A204.1 (cell line): ENCODE data around the gene SETSIP.
"Not testable (repeated sequence)": the region's sequence is repeated elsewhere in the genome, so short reads cannot be mapped to it uniquely, and the experiment has no call there.

Experiments used
- FAIRE-seq: peaks from 2 replicates; lab custom pipeline; 2012; peaks lifted over from hg19 to GRCh38; lab: Jason Lieb, UNC

The SETSIP gene

DNA sequence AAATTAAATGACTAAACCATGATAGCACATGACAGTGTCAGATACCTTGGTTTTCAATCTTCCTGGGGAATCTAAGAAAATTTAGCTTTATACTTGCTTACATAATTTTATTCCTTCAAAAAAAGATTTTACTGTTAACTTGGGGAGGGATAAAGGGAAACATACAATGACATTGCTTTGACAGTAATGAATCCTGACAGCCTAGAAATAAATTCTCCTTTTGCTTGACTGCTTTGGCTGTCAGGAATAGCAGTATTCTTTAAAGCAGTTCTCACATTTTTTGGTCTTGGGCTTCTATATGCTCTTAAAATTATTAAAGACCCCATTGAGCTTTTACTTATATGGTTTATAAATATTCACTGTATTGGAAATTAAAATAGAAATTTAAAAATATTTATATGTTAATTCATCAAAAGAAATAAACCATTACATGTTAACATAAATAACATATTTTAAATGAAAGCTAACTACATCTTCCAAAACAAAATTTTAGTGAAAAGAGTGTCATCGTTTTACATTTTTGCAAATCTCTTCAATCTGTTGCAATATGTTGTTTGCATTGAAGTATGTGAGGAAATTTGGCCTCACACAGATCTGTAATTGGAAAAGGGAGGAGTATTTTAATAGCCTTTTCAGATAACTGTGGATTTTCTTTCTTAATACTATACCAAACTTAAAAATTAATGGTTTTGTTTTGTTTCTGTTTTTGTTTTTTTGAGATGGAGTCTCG, 29.3 kb downstream of the SETSIP start:
- FAIRE-seq = peak; percentile 34

DNA sequence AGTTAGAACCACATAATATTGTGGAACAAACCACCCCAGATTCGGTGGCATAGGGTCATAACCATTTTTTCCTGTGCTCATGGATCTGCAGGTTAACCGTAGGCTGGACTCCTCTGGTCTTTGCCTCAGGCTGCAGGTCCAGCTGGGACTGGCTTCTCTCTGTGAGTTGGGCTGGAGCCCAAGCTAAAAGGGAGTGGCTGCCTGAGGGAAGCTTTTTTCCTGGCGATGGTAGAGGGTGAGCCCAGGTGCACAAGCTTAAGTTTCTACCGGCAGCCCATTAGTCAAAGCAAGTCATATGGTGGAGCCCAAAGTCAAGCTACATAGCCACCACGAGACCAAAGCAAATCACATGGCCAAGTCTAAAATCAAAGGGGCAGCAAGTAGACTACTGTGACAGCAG, 31.6 kb downstream of the SETSIP start:
- no peak for FAIRE-seq

DNA sequence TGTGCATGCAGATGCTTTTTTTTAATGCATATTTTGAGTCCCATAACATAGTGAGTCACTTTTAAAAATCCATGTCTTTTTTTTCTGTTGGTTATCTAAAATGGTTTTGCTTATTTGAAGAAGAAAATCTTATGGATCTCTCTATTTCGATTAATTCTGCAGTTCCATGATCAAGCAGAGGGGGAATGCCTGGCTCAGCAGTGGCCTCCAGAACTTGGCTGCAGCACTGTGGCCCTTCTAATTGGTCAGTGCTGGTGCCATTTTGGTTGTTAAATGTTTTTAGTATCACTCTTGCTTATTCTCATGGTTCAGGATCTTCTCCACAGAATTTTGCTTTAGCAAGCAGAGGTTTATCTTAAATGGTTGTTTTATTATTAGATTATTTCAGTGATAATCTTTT, 34.2 kb downstream of the SETSIP start:
- no peak for FAIRE-seq

DNA sequence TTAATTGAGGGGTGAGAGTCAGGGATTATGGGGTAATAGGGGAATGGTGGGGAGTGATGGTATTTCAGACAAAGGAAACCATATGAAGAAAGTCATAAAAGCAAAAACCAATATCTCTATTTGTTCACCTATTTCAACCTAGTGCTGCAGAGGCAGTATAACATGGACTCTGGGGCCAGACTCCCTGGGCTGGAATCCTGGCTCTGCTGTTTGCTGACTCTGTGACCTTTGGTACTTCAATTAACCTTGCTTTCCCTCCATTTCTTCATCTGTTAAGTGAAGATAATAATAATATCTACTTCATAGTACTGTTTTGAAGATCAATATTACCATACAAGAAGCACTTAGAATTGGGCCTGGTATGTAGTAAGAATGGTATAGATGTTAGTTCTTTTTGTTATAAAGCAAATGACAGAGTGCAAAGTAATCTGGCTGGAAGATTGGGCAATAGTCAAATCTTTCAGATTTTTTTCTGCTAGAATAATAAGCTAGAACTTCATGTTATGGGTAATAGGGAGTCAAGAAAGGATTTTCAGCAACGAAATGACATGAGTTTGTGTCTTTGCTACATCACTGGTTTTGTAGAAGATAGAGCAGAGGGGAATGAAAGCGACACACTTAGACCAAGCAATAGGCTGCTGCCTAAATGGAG, 36.4 kb downstream of the SETSIP start:
- FAIRE-seq = no peak

DNA sequence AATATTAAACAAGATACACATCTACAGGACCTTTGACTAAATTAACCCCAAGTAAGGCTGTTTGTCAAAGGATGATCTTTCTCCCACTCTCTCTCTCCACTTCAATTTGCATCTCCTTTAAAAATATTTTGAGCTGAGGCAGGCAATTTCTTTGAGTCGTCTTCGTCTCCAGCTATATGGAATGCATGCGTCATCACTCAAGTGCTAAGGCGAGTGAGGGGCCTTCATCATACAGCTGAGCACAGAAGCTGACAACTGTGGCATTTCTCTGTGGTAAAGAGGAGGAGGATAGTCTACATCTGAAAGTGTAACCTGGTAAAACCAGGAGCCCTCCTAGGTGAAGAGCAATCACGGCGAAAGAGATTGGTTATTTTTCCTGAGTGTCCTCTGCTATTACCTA, 37.8 kb downstream of the SETSIP start:
- FAIRE-seq = no peak

DNA sequence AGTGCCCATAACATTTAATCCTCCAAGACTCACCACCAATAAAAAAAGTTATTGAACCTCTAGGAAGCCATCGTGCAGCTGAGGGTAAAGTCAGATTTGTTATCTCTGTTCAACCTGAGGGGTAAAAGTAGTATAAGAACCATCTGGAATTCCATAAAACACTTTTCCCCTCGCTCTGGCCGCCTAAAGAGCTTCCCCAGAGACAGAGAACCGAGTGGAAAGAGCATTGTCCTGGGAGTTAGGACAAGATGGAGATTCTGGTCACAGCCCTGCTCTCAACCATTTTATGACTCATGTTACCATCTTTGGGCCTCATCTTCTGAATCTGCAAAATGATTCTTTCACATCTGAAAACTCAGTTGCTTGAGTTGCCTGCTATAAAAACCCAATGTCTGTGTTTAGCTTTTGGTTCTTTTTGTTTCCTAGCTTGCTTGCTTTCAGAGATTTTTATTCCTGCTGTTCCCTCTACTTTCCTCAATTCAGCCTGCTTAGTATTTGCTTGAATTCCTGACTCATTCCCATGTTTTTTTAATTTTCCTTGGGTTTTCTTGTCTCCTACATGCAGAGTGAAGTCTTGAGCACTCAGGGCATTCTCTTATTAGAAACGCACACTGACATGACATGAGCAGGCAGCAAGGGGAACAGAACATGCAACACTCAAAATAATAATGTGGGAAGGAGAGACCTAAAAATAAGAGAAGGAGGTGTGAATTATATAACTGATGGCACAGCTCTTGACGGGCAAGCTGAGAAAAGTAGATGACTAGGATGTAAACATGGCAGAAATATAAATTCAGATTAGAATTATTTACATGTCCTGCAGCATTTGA, 43.7 kb downstream of the SETSIP start:
- FAIRE-seq = no peak

DNA sequence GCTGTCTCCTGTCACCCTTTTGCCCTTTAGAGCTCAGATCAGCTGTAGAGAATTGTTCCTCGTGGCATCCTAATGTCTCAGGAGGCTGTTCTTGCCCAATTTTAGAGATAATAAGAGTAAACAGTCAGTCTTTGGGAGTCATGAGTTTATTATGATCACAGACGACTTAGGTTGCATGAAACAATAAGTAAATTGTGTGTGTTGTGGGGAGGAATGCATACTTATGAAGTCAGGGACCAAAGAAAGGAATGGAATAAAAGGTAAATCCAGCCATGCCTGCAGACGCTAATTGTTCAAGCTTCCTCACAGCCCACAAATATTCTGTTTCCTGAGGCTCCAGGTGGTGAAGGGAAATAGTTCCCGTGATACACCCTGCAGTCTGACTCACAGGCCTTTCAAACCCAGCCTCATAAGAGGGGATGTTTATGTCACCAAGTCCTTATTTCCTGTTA, 44.5 kb downstream of the SETSIP start:
- no peak for FAIRE-seq

DNA sequence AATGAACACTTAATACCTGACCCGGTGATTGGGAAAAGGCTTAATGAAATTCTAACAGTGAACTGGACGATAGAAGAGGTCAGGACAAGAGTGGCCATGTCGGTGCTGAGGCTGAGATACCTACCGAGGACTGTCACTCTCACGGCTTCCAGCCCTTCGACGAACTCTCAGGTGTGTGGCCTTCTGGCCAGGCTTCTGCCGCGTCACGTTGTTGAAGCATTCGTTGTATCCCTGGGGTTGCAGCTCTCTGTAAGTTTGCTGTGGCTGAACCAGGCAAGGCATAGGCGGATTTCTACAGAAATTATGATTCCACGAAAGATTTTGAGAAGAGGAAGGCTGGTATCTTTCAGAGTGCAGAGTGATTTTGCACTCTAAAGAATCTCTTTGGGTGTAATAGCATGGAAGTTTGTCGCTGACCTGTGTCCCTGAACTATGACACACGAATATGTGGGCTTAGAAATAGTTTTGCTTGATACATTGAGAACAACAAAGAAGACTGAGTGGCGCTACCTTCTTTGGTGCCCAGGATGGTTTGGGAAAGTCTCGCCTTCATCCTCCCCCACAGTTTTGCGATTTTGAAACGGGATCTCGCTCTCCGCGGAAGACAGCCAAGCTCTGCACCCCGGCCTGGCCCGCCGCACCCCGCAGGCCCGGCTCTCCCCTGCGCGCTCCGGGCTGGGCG, 45.8 kb downstream of the SETSIP start:
- no peak for FAIRE-seq

DNA sequence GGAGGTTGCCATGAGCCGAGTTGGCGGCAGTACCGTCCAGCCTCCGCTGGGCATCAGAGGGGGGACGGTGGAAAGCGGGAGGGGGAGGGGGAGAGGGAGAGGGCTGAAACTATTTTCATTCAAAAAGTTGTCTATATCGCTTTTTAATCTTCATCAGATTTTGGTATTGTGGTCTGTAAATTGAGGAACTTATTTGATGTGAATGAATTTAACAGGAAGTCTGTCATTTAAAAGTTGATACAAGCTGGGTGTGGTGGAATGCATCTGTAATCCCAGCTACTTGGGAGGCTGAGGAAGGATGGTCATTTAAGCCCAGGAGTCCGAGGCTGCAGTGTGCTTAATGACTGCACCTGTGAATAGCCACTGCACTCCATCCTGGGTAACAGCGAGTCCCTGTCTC, 48.4 kb downstream of the SETSIP start:
- FAIRE-seq = no peak

DNA sequence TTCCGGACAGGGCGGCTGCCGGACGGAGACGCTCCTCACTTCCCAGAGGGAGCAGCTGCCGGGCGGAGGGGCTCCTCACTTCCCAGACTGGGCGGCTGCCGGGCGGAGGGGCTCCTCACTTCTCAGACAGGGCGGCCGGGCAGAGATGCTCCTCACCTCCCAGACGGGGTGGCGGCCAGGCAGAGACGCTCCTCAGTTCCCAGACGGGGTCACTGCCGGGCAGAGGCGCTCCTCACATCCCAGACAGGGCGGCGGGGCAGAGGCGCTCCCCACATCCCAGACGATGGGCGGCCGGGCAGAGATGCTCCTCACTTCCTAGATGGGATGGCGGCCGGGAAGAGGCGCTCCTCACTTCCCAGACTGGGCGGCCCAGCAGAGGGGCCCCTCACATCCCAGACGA, 49.2 kb downstream of the SETSIP start:
- FAIRE-seq = not testable (repeated sequence)
